COR-L47 (cell line): ENCODE data around the gene GGT6.

Source experiments
- DNase-seq: peaks from one replicate; lab custom pipeline; 2025; lab: John Stamatoyannopoulos, UW

Gene GGT6

GRCh38 chr17:4576161-4576558, 15.8 kb upstream of the GGT6 start:
- no peak for DNase-seq

- DNase-seq: no peak
Observed at GRCh38 chr17:4574448-4575045, 14.2 kb upstream of the GGT6 start.

GRCh38 chr17:4573669-4574068, 13.3 kb upstream of the GGT6 start:
- no peak for DNase-seq

- DNase-seq: no peak
Observed at GRCh38 chr17:4573115-4573514, 12.7 kb upstream of the GGT6 start.

GRCh38 chr17:4572131-4572530, 11.8 kb upstream of the GGT6 start:
- no peak for DNase-seq

- no peak for DNase-seq
Observed at GRCh38 chr17:4569591-4569990, 9.2 kb upstream of the GGT6 start.

GRCh38 chr17:4566785-4567184, 6.4 kb upstream of the GGT6 start:
- peak; percentile 35 for DNase-seq

- peak; percentile 34 for DNase-seq
Observed at GRCh38 chr17:4565209-4566141, 5.1 kb upstream of the GGT6 start.

- no peak for DNase-seq
Observed at GRCh38 chr17:4562015-4562969, 1.9 kb upstream of the GGT6 start.

- DNase-seq: no peak
Observed at GRCh38 chr17:4560837-4561256, 470 bp upstream of the GGT6 start.

- no peak for DNase-seq
Observed at GRCh38 chr17:4559966-4560365, 411 bp downstream of the GGT6 start.

GRCh38 chr17:4559139-4559791, 1.1 kb downstream of the GGT6 start:
- DNase-seq: no peak

- DNase-seq: no peak
Observed at GRCh38 chr17:4558347-4558971, 1.9 kb downstream of the GGT6 start.

GRCh38 chr17:4557626-4558346, 2.6 kb downstream of the GGT6 start:
- DNase-seq: no peak

GRCh38 chr17:4556996-4557395, 3.4 kb downstream of the GGT6 start:
- DNase-seq: no peak

GRCh38 chr17:4555873-4556759, 4.3 kb downstream of the GGT6 start:
- no peak for DNase-seq

GRCh38 chr17:4554997-4555799, 5.2 kb downstream of the GGT6 start, which contains the start of gene MYBBP1A:
Gene MYBBP1A, minus strand, starts transcription at chr17:4555384. Its CDS starts 60 bp downstream, at chr17:4555324.
- peak; percentile 89 for DNase-seq

GRCh38 chr17:4554441-4554996, 5.9 kb downstream of the GGT6 start:
- DNase-seq: no peak
